Natural killer cell treated with Interleukin-12 subunit alpha and Interleukin-12 subunit beta and Interleukin-15 and Interleukin-18, amount 100 ng/mL, for 72 hours (primary cell): ENCODE results near the gene ZDHHC12. TPM values are rescaled to one million over a fixed set of nuclear protein-coding genes. Genes with fewer than 3 reads are reported as not detected.
A peak's percentile ranks its signal among the peaks of the same experiment; 100 is the strongest.

ENCODE experiments used
- ATAC-seq, 2 donors: fragments of 150-1000 bp; cut with Tn5 transposase in 1 of 2; sonication (Bioruptor Pico), chemical (Tn5 transposase) in 1 of 2; 2 replicates each; pipeline ENCODE4 v1.10.0; 2021
- DNase-seq: peaks from one replicate; pipeline ENCODE4 v3.0.0; 2022; ENCODE audit warnings: low spot score
- H3K27ac Mint-ChIP-seq, 2 donors: 1 replicate in 1 of 2; 2 replicates in 1 of 2; pipeline ENCODE4 v1.8.0; 2022; ENCODE audit warnings: mixed read lengths in 2 of 2, mild to moderate bottlenecking in 1 of 2, moderate library complexity in 1 of 2
- H3K27me3 Mint-ChIP-seq, 2 donors: 1 replicate in 1 of 2; 2 replicates in 1 of 2; pipeline ENCODE4 v1.8.0; 2022; ENCODE audit warnings: mixed read lengths in 2 of 2
- H3K36me3 Mint-ChIP-seq: one replicate; pipeline ENCODE4 v1.8.0; 2022; ENCODE audit warnings: mixed read lengths
- H3K4me1 Mint-ChIP-seq, 2 donors: 1 replicate in 1 of 2; 2 replicates in 1 of 2; pipeline ENCODE4 v1.8.0; 2022; ENCODE audit warnings: low read depth in 2 of 2, mixed read lengths in 2 of 2, mild to moderate bottlenecking in 1 of 2
- H3K4me3 Mint-ChIP-seq: one replicate; pipeline ENCODE4 v1.8.0; 2022; ENCODE audit warnings: mixed read lengths
- H3K9me3 Mint-ChIP-seq: 2 replicates; pipeline ENCODE4 v1.8.0; 2022; ENCODE audit warnings: mixed read lengths
- total RNA-seq, 2 donors: library from RNA; stranded (reverse); gene quantifications; one replicate each; pipeline ENCODE4 v1.2.3, GENCODE V29; 2022

Gene ZDHHC12
- total RNA-seq, 2 donors from 2014 or later = 56.3 to 72.3 TPM

GRCh38 chr9:128747241-128747640, 23.3 kb upstream of the ZDHHC12 start:
- H3K9me3 Mint-ChIP-seq = no peaks in the 10 kb centered on the region
- no peak for ATAC-seq
- H3K27me3 Mint-ChIP-seq = no peaks in the 10 kb centered on the region
- no peak overlapping the region for H3K27ac Mint-ChIP-seq
- no peaks in the 10 kb centered on the region for H3K36me3 Mint-ChIP-seq
- no peaks in the 10 kb centered on the region for H3K4me1 Mint-ChIP-seq
- no peak for DNase-seq
- no peak overlapping the region for H3K4me3 Mint-ChIP-seq

- Mint-ChIP-seq H3K36me3 (no peaks in the 10 kb centered on the region), H3K27me3 (no peaks in the 10 kb centered on the region), H3K4me3 (no peak overlapping the region), H3K9me3 (no peaks in the 10 kb centered on the region), H3K27ac (no peak overlapping the region), H3K4me1 (no peaks in the 10 kb centered on the region)
- no peak for ATAC-seq
- no peak for DNase-seq
Observed at GRCh38 chr9:128743421-128743820, 19.5 kb upstream of the ZDHHC12 start.

GRCh38 chr9:128742401-128742800, 18.5 kb upstream of the ZDHHC12 start:
- DNase-seq = no peak
- no peaks in the 10 kb centered on the region for H3K27me3 Mint-ChIP-seq
- H3K27ac Mint-ChIP-seq = no peak overlapping the region
- H3K36me3 Mint-ChIP-seq = no peaks in the 10 kb centered on the region
- peak in 1 of 2 donors; percentile 36 for ATAC-seq
- no peak overlapping the region for H3K4me3 Mint-ChIP-seq
- H3K9me3 Mint-ChIP-seq = no peaks in the 10 kb centered on the region
- no peaks in the 10 kb centered on the region for H3K4me1 Mint-ChIP-seq

- Mint-ChIP-seq H3K9me3 (no peaks in the 10 kb centered on the region), H3K27me3 (no peaks in the 10 kb centered on the region), H3K36me3 (no peaks in the 10 kb centered on the region), H3K4me3 (no peak overlapping the region), H3K4me1 (no peaks in the 10 kb centered on the region), H3K27ac (no peak overlapping the region)
- DNase-seq = no peak
- no peak for ATAC-seq
Observed at GRCh38 chr9:128735373-128735772, 11.4 kb upstream of the ZDHHC12 start.

GRCh38 chr9:128733256-128733655, 9.3 kb upstream of the ZDHHC12 start:
- Mint-ChIP-seq H3K4me3 (no peak overlapping the region), H3K27me3 (no peaks in the 10 kb centered on the region), H3K4me1 (no peaks in the 10 kb centered on the region), H3K36me3 (no peaks in the 10 kb centered on the region), H3K9me3 (no peaks in the 10 kb centered on the region), H3K27ac (no peak overlapping the region)
- DNase-seq = no peak
- ATAC-seq = no peak

GRCh38 chr9:128732576-128732975, 8.6 kb upstream of the ZDHHC12 start:
- Mint-ChIP-seq H3K27ac (no peak overlapping the region), H3K27me3 (no peaks in the 10 kb centered on the region), H3K4me3 (no peak overlapping the region), H3K4me1 (no peaks in the 10 kb centered on the region), H3K9me3 (no peaks in the 10 kb centered on the region), H3K36me3 (no peaks in the 10 kb centered on the region)
- DNase-seq = no peak
- no peak for ATAC-seq

DNA sequence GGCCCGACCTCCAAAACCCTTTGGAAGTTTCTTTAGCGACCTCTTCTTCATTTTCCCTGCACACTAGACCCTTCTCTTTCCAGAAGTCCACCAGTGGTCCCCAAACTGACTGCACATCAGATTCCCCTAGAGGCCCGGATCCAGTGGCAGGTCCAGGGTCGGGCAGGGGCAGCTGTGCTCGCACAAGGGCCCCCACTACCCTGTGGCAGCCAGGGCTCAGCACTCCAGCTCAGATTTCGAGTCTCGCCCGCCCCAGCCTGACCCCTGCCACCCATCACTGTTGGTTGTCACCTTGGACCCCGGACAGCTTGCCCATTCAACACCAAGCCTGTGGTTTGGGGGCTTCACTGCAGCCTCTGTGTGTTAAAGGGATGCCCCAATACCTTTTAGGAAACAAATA, 7.8 kb upstream of the ZDHHC12 start:
- Mint-ChIP-seq H3K27me3 (no peaks in the 10 kb centered on the region), H3K36me3 (no peaks in the 10 kb centered on the region), H3K27ac (no peak overlapping the region), H3K4me1 (no peaks in the 10 kb centered on the region), H3K4me3 (no peak overlapping the region), H3K9me3 (no peaks in the 10 kb centered on the region)
- DNase-seq = no peak
- no peak for ATAC-seq

GRCh38 chr9:128731093-128731492, 7.2 kb upstream of the ZDHHC12 start:
- no peak for ATAC-seq
- no peaks in the 10 kb centered on the region for H3K36me3 Mint-ChIP-seq
- H3K4me3 Mint-ChIP-seq = no peak overlapping the region
- H3K9me3 Mint-ChIP-seq = no peaks in the 10 kb centered on the region
- H3K27ac Mint-ChIP-seq = no peak overlapping the region
- no peaks in the 10 kb centered on the region for H3K27me3 Mint-ChIP-seq
- DNase-seq = no peak
- peaks cover under 1 to 1% of the 10 kb centered on the region in 2 donors for H3K4me1 Mint-ChIP-seq

GRCh38 chr9:128729766-128730517, 6.0 kb upstream of the ZDHHC12 start:
- H3K27ac Mint-ChIP-seq = no peak overlapping the region

DNA sequence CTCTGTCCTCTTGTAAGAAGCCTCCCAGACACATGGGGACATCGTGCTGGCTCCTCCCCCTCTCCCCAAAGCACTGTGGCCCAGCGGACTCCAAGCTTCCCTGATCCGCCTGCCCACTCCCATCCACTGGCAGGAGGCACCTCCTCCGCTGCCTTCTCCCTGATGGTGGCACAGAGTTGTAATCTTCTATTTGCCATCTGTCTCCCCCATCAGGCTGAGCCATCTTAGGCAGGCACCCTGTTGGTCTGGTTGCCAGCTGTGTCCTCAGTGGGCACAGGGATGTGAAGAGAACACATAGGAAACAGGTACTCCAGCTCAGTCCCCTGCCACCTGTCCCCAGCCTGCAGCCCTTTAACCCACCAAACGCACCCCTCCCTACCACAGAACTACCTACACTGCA, 5.4 kb upstream of the ZDHHC12 start:
- Mint-ChIP-seq H3K27me3 (no peaks in the 10 kb centered on the region), H3K4me1 (peaks cover 14 to 17% of the 10 kb centered on the region in 2 donors), H3K27ac (no peak overlapping the region), H3K9me3 (no peaks in the 10 kb centered on the region), H3K4me3 (no peak overlapping the region), H3K36me3 (no peaks in the 10 kb centered on the region)
- DNase-seq = no peak
- no peak for ATAC-seq

More at GRCh38 chr9:128729766-128730517, 6.0 kb upstream of the ZDHHC12 start:
- H3K27me3 Mint-ChIP-seq = no peaks in the 10 kb centered on the region
- no peak overlapping the region for H3K4me3 Mint-ChIP-seq
- no peaks in the 10 kb centered on the region for H3K9me3 Mint-ChIP-seq
- ATAC-seq (no peak), DNase-seq (no peak)
- peaks cover 8 to 11% of the 10 kb centered on the region in 2 donors for H3K4me1 Mint-ChIP-seq
- no peaks in the 10 kb centered on the region for H3K36me3 Mint-ChIP-seq

DNA sequence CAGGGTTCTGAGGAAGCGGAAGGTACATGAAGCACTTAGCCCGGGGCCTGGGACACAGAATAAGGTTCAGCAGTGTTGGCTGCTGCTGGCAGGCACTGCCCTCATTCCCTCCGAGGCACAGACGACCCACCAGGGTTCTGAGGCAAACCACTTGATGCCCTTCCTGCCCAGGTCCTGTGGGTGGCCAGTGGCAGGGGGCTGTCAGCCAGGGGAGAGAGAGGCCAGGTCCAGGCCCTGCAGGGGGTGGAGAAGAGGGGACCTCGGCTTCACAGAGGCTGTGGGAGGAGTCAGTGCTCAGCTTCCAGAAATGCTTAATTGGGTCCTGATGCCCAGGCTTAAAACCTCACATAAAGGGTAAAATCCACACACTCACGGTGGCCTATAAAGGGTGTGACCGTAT, 4.4 kb upstream of the ZDHHC12 start:
- no peak overlapping the region for H3K27ac Mint-ChIP-seq
- DNase-seq (no peak), ATAC-seq (no peak)
- H3K4me1 Mint-ChIP-seq = peaks cover 20 to 23% of the 10 kb centered on the region in 2 donors
- no peaks in the 10 kb centered on the region for H3K9me3 Mint-ChIP-seq
- no peaks in the 10 kb centered on the region for H3K36me3 Mint-ChIP-seq
- no peak overlapping the region for H3K4me3 Mint-ChIP-seq
- no peaks in the 10 kb centered on the region for H3K27me3 Mint-ChIP-seq

DNA sequence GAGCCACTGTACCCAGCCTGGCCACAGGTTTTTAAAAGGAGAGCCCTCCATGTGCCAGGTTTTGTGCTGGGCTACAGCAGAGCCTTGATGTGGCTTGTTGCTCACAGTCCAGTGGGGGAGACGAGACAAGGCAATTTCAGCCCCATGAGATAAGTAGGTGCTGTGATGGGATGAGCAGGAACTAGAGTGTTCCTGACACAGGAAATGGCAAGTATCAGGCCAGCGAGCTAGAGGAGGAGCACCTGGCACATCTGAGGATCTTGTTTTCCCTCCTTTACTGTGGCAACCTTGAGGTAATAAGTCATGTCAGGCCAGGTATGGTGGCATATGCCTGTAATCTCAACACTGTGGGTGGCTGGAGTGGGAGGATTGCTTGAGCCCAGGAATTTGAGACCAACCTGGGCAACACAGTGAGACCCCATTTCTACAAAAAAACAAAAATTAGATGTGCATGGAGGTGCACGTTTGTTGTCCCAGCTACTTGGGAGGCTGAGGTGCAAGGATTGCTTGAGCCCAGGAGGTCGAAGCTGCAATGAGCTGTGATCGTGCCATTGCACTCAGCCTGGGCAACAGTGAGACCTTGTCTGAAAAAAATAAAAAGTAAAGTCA, 3.8 kb upstream of the ZDHHC12 start:
- Mint-ChIP-seq H3K9me3 (no peaks in the 10 kb centered on the region), H3K27me3 (no peaks in the 10 kb centered on the region), H3K4me1 (peaks cover 26 to 28% of the 10 kb centered on the region in 2 donors), H3K36me3 (no peaks in the 10 kb centered on the region), H3K4me3 (no peak overlapping the region), H3K27ac (no peak overlapping the region)
- ATAC-seq (no peak), DNase-seq (no peak)

DNA sequence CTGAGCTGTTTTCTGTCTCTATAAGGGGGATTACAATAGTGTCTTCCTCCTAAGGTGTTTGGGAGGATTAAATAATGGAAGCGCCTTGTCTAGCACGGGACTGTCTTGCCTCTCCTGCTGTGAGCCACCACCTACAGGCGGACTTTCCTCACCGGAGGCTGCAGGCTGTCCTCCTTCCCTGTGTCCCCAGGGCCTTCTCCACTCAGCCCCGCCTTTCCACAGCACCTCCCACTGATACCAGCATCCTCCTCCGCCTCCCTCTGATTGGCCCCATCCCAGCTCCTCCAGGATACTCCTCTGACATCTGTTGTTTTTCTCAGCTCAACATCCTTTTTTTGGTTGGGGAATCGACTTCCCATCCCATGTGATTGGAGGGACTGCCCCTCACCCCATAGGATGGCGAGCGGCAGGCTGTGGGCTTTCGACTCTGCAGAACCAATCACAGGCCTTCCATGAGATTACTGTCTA, 851 bp upstream of the ZDHHC12 start:
- Mint-ChIP-seq H3K4me3 (peak overlapping the region; percentile 95), H3K27me3 (no peaks in the 10 kb centered on the region), H3K36me3 (no peaks in the 10 kb centered on the region), H3K9me3 (no peaks in the 10 kb centered on the region), H3K4me1 (peaks cover 32 to 35% of the 10 kb centered on the region in 2 donors), H3K27ac (peak overlapping the region; percentile 75 to 89)
- DNase-seq (no peak), ATAC-seq (peak in 1 of 2 donors; percentile 26)

- no peak for ATAC-seq
- no peak for DNase-seq
- Mint-ChIP-seq H3K36me3 (no peaks in the 10 kb centered on the region), H3K9me3 (no peaks in the 10 kb centered on the region), H3K4me3 (peak overlapping the region; percentile 95), H3K27me3 (no peaks in the 10 kb centered on the region), H3K27ac (peak overlapping the region; percentile 75 to 89), H3K4me1 (peaks cover 32 to 35% of the 10 kb centered on the region in 2 donors)
Observed at GRCh38 chr9:128723352-128723865, 518 bp downstream of the ZDHHC12 start.
